SW480 (cell line): ENCODE data around the gene PLCB1.
"Not testable (repeated sequence)": the region's sequence is repeated elsewhere in the genome, so short reads cannot be mapped to it uniquely, and the experiment has no call there.

Source experiments
- DNase-seq: peaks from one replicate; pipeline ENCODE4 v3.0.0-alpha.2; 2016; ENCODE audit warnings: low spot score

PLCB1 gene

DNA sequence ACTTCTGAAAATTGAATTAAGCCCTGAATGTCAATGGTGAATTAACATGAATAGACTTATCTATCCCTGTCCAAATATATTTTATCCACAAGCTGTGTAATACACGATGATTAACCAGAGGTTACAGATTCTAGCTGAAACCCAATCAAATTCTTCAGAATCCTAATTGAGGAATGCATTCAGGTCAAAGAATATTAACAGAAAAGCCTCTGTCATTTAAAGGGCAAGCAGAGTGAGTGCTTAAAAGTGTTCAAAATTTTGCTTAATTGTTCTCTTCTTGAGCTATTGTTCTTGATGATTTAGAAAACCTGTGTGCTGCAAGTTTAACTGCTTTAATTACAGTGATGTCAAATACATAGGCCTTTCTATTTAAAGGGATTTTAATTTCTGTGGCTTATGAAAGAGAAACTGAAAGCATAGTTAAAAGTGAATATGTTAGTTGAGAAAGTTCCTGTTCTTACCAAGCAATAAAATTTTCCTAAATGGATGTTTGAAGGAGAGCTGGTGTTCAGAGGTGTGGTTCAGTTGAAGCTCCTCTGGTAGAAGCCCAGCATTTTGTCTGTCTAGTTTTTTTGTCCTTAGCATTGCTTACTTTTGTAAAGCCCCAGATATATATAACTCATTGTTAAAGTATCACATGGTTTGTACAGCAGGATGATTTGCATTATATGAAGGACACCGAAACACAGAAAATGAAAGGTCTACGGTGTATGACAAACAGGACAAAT is 470.5 kb downstream of the PLCB1 start:
- peak; percentile 16 for DNase-seq

DNA sequence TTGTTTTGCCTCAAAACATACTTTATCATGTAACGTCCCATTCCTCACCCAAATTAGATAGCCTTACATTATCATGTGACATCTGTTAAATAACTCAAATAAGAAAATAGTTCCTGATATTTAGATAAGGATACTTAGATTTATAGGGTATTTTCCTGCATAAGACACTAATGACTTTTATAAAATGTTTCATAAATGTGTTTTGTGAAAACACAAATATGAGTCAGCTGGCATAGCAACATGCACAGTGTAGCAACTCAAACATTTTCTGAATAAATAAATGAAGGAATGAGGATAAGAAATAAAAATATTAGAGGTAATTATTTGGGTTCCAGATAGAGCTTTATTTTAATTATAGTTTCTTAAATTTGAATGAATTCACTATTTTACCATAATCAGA is 476.4 kb downstream of the PLCB1 start:
- no peak for DNase-seq

GRCh38 chr20:8616792-8617191 is 484.7 kb downstream of the PLCB1 start:
- no peak for DNase-seq

- DNase-seq, result no peak
These were observed 488.9 kb downstream of the PLCB1 start for GRCh38 chr20:8621001-8621400.

DNA sequence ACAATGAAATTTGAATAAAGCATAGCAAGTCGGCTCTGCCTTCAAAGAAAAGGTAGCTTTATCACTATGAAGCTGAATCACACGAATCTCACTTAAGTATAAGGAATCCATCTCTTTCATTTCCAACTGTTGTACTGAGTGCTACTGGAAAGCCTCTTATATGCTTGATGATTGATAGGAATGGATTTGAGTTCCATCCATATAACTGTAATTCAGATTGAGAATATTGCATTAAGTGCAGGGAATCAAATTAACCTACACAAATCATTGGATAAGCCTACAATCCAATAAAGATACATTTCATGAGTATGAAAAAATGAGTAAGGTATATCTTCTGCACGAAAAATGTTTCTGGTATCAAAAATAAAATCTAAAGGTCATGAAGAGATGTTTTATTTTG is 492.0 kb downstream of the PLCB1 start:
- no peak for DNase-seq

DNA sequence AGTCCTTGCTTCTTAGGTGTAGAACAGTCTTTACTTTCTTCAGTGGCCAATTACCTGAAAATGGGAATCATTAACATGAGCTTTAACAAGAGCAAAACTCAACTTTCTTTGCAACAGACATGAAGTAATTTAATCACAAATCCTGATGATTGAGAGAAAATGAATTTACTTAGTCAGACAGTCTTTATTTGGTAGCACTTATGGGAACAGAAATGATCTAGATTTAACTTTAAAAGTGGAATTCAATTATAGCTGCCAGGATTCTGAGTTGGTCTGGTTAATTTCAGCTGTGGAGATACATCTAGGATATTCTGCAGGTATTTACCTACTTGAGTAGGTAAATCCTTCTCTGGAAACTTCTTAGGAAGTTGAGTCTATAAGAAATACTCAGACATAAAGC is 492.6 kb downstream of the PLCB1 start:
- no peak for DNase-seq

DNA sequence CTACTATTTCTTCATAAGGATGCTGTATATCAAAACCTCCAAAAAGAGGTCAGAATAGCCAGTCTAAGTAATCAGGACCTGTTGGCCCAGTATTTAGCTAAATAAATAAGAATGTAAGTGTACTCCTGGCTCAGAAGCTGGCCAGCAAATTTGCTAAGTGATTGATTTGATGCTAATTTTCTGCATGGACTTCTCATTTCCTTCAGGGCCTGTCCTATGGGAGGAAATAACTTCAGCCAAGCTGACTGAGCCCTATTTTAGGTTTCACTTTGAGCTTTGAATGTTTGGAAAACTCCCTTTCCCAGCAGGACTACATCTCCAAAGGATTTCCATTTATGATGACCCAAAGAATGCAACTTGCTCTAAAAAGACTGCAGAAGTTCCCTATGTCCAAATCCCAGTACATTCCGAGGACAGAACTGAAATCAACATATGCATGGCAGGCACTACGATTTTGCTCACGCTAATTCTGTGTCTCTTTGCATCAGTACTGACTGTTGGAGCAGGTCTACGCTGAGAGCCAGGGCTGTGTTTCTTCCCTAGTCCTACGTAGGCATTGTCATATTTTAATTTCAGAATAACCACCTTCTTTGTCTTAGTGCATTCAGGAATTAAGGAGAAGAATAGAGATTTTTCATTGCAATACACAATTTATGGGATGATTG is 495.4 kb downstream of the PLCB1 start:
- no peak for DNase-seq

GRCh38 chr20:8631271-8631670 is 499.2 kb downstream of the PLCB1 start:
- no peak for DNase-seq

- no peak for DNase-seq
These were observed 501.3 kb downstream of the PLCB1 start for GRCh38 chr20:8633366-8633765.

DNA sequence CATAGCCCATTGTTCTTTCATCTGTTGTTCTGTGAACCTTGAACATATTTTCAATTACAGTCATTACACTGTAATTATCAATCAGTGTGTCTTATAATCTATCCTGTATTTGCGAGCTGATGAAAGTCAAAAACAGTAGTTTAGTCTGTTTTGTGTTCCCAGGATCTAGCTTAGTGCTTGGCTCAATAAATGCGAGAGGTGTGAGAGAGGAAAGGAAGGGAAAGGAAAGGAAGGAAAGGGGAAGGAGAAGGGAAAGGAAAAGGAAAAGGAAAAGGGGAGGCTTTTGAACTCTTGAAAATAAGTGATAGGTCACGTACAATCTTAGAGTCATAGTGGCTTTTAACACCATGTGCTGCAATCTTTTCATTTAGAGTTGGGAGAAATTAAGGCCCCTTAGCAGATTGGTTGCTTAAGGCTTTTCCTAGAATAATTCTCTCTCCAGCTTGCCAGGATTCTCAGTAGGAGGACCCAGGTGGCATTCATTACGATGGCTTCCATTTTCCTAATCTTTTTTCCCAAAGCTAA is 503.0 kb downstream of the PLCB1 start:
- DNase-seq, result no peak

DNA sequence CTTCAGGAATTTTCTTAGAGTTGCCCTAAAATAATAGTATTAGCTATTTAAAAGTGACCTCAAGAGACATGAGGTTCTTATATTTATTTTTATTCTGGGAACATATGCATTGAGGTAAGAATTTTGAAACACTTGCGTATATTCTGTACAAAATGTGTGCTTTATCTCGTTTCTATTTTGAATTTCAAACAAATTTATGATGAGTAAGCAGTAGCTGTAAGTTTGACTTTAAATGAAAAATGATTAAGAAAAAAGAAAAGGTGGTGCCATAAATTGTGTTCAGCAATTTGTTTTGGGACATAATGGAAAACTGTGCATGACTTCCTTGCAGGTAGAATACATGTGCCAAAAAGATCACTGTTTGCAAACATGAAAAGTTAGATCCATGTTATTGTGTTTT is 503.8 kb downstream of the PLCB1 start:
- no peak for DNase-seq

- no peak for DNase-seq
These were observed 507.2 kb downstream of the PLCB1 start for GRCh38 chr20:8639112-8639778.

DNA sequence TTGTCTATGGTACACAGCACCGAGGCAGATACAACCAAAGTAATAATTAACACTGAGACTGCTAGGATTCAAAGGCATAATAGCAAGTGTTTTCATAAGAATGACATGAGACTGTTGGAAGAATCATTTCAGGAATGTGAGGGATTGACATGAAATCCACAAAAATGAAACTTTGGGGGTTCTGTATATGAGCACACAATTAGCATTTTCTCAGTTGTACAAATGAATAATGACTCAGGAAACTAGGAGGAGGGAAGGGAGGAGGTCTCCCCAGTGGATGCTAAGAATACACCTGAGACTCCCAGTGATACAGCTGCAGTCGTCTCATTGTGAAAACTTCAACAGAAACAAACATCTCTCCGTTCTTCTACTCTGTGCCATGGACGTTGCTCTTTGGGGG is 508.4 kb downstream of the PLCB1 start:
- no peak for DNase-seq

DNA sequence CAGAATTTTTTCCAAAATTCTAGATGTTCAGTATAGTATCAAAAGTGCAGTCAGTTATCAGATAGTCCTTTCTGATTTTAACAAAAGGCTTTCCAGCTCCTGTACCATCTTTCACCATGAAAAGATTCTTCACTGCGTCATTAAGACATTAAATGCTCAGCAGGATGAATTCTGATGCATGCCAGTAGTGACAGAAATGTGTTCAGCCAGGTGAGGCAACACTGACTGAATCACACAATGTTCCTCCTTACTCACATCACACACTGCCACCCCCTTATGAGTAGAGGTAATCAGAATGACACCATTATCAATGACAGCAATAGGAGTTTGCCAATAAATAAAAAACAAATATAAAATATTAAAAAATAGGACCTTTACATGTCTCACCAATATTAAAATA is 510.2 kb downstream of the PLCB1 start:
- DNase-seq, result no peak

GRCh38 chr20:8644468-8644867 is 512.4 kb downstream of the PLCB1 start:
- not testable (repeated sequence) for DNase-seq

DNA sequence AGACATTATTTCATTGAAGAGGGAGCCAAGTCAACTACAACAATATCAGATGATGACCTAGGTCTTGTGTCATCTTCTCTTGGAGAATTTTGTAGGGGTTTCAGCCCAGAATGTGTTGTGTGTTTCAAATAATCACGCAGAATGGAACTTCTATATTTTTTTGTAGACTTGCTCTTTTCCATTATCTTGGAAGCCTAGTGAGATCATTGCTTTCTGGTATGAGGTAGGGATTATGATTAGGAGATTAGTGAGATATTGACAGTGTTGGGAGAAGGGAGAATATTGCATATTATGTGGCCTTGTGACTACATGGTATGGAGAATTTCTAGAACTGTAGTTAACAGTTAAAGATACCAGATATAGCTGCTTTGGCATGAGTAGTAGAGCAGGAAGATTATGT is 513.3 kb downstream of the PLCB1 start:
- DNase-seq, result no peak

DNA sequence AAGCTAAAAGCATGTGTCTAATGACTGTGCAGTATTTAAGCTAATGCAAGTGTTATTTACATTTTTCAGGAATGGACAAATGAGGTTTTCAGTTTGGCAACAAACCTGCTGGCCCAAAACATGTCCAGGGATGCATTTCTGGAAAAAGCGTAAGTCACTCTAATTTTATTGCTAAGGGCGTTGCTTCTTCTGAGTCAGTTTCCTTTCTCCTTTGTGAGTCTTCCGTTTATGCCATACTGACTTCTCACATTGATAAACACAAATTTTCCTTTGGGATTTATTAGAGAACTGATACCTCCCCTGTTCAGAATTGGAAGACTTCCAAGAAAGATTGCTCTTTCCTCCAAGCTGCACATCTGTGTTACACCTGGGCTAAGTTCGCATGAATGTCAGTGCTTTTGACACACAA is 514.0 kb downstream of the PLCB1 start:
- DNase-seq, result no peak

DNA sequence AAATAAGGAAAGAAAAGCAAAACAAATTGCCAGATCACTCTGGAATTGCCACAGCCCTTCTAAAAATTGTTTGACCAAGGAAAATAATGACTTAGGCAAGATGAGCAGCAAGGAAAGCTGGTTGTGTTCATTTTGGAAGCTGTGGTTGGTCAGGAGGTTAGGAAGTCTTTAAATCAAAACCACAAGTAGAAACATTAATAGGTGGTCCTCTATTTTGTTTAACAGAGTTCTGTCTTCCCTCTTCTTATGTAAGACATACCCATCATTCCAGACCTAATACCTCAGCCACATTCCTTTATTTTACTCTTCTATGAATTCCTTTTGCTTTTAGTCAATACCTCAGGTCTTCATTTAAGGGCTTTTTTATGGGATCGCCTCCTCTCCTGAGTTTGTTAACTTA is 514.6 kb downstream of the PLCB1 start:
- DNase-seq, result no peak

DNA sequence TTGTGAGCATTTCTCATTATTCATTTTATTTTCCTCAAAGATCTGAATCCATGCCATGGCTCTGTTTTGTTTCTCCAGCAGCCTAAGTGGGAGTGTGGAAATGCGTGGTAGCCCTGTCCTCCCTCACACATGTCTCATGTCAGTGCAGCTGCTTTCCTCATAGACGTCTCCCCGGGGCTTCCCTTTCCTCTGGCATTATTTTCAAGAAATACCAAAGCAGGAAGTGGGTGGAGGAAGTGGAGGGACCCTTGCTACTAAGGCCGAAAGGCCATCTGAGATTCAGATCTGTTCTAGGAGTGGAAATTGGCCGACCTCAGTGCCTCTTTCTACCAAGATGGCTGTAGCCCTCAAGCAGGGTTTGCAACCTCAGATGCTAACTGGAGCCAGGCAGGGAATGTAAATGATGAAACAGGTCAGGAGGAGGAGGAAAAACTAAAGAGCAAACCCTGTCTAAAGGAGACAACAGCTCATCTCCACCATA is 515.9 kb downstream of the PLCB1 start:
- DNase-seq, result no peak

DNA sequence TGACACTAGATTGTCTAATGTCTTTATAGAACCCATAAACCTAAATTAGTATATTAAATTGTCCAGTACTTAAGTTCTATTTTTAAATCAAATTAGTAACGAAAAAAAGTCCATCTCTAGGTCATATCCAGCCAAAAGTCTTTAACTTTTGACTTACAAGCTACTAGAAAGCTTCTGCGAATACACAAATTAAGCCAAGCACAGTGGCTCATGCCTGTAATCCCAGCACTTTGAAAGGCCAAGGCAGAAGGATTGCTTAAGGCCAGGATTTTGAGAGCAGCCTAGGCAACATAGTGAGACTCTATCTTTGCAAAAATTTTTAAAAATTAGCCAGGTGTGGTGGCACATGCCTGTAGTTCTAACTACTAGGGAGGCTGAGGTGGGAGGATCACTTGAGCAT is 516.4 kb downstream of the PLCB1 start:
- DNase-seq, result no peak

DNA sequence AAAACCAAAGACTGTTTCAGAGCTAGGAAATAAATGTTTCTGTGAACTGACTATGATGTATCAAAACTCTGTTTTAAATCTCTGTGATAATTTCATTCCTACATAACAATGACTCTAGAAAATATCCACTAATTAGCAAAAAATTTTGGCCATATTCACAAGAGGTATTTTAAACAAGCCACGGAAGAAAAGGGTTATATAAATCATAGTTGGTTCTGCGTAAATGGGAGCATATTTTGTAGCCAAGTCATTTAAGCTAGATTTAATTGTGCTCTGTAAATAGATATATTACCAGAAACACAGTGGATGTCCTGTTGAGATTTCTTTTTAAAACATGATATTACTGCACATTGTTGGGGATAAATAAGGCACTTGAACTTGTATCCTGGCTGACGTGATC is 520.3 kb downstream of the PLCB1 start:
- DNase-seq, result no peak

GRCh38 chr20:8654486-8654885 is 522.4 kb downstream of the PLCB1 start:
- DNase-seq, result no peak

DNA sequence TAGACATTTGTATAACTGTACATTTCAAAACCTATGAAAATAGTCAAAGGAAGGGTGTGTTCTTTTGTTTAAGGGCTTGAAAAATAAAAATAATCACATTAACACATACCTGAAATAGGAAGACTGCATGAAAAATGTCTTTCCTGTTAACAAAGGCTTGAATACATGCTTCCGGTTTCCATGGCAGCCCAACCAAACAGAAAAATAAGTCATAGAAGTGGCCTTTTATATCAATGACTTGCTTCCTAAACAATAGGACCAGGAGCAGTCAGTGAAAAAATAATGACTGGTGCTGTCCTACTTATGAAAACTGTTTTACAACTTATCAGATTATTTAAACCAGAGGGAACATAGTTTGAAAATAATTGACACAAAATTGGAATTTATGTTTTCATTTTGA is 524.3 kb downstream of the PLCB1 start:
- DNase-seq, result no peak
